SJCRH30 (cell line): Measurements from ENCODE around the gene NFKBIL1. TPM values are rescaled to one million over a fixed set of nuclear protein-coding genes. Genes with fewer than 3 reads are reported as not detected.
"Not testable (repeated sequence)": the region's sequence is repeated elsewhere in the genome, so short reads cannot be mapped to it uniquely, and the experiment has no call there.

Experiments
- DNase-seq, 2 experiments: peaks; one replicate each; pipeline ENCODE4 v3.0.0-alpha.2; 2015 to 2020
- H3K27ac ChIP-seq: fragments of 250-450 bp; sonication (Bioruptor Pico); 2 replicates; pipeline ENCODE4 v1.5.1; 2020; ENCODE audit warnings: mild to moderate bottlenecking, moderate library complexity
- H3K27me3 ChIP-seq: fragments of 250-450 bp; sonication (Bioruptor Pico); 2 replicates; pipeline ENCODE4 v1.5.1; 2020; ENCODE audit warnings: mild to moderate bottlenecking, moderate library complexity
- H3K36me3 ChIP-seq: fragments of 250-450 bp; sonication (Bioruptor Pico); 2 replicates; pipeline ENCODE4 v1.5.1; 2020; ENCODE audit warnings: mild to moderate bottlenecking, moderate library complexity
- H3K4me1 ChIP-seq: fragments of 250-450 bp; sonication (Bioruptor Pico); 2 replicates; pipeline ENCODE4 v1.5.1; 2020; ENCODE audit warnings: mild to moderate bottlenecking, moderate library complexity
- H3K4me3 ChIP-seq: fragments of 250-450 bp; sonication (Bioruptor Pico); 2 replicates; pipeline ENCODE4 v1.5.1; 2020; ENCODE audit warnings: mild to moderate bottlenecking, moderate library complexity
- H3K9me3 ChIP-seq: fragments of 250-450 bp; sonication (Bioruptor Pico); replicated peaks from 2 replicates; pipeline ENCODE4 v1.5.1; 2020; ENCODE audit warnings: mild to moderate bottlenecking, moderate library complexity
- total RNA-seq: library from RNA; depleted of rRNA; stranded (reverse); fragments of >200 nt; shearing (Covaris generic); gene quantifications from 2 replicates; pipeline ENCODE4 v1.2.3, GENCODE V29; 2014

Gene NFKBIL1
- total RNA-seq, 1 experiment from 2014 or later, result 8.5 TPM

GRCh38 chr6:31545291-31545690, 2.1 kb upstream of the NFKBIL1 start:
- H3K9me3 ChIP-seq, result no peaks in the 10 kb centered on the region
- H3K4me3 ChIP-seq, result no peak overlapping the region
- peak in 1 of 2 experiments; percentile 40 for DNase-seq
- peaks cover 9% of the 10 kb centered on the region for H3K36me3 ChIP-seq
- H3K27me3 ChIP-seq, result no peaks in the 10 kb centered on the region
- peak overlapping the region; percentile 16 for H3K27ac ChIP-seq
- peaks cover 21% of the 10 kb centered on the region for H3K4me1 ChIP-seq

GRCh38 chr6:31546339-31546957, 960 bp upstream of the NFKBIL1 start, which contains the start of gene ATP6V1G2:
Gene ATP6V1G2 (minus strand): TSS chr6:31546608. CDS start chr6:31546559, 49 bp downstream.
- no peaks in the 10 kb centered on the region for H3K36me3 ChIP-seq
- peak; percentile 84 to 91 for DNase-seq

GRCh38 chr6:31547727-31548543, 527 bp downstream of the NFKBIL1 start:
- Histone ChIP-seq H3K27me3 (no peaks in the 10 kb centered on the region), H3K4me3 (peak overlapping the region; percentile 59), H3K4me1 (peaks cover 21% of the 10 kb centered on the region), H3K9me3 (no peaks in the 10 kb centered on the region), H3K27ac (peak overlapping the region; percentile 27; the same call in 1 of the 2 replicates), H3K36me3 (no peaks in the 10 kb centered on the region)
- DNase-seq, result no peak

More at GRCh38 chr6:31546339-31546957, 960 bp upstream of the NFKBIL1 start, which contains the start of gene ATP6V1G2:
- peak within 1 kb of the TSS; percentile 59 for H3K4me3 ChIP-seq
- no peaks in the 10 kb centered on the region for H3K9me3 ChIP-seq
- peaks cover 21% of the 10 kb centered on the region for H3K4me1 ChIP-seq
- no peaks in the 10 kb centered on the region for H3K27me3 ChIP-seq
- H3K27ac ChIP-seq, result peak within 1 kb of the TSS; percentile 27; the same call in 1 of the 2 replicates

- Histone ChIP-seq H3K9me3 (no peaks in the 10 kb centered on the region), H3K27me3 (no peaks in the 10 kb centered on the region), H3K27ac (no peak overlapping the region), H3K4me1 (peaks cover 18% of the 10 kb centered on the region), H3K36me3 (no peaks in the 10 kb centered on the region), H3K4me3 (no peak overlapping the region)
- no peak for DNase-seq
Measured at GRCh38 chr6:31548544-31548873, 1.1 kb downstream of the NFKBIL1 start.

- H3K27me3 ChIP-seq, H3K36me3 ChIP-seq, H3K9me3 ChIP-seq, H3K4me3 ChIP-seq, H3K27ac ChIP-seq, H3K4me1 ChIP-seq: not testable (repeated sequence)
- DNase-seq, result peak; percentile 36 to 49
Measured at GRCh38 chr6:31551371-31551770, 4.0 kb downstream of the NFKBIL1 start.

- H3K4me3 ChIP-seq, result no peak overlapping the region
- peaks cover 9% of the 10 kb centered on the region; the same call in 1 of the 2 replicates for H3K4me1 ChIP-seq
- H3K27me3 ChIP-seq, result no peaks in the 10 kb centered on the region
- no peaks in the 10 kb centered on the region; the same call in none of the 2 replicates for H3K36me3 ChIP-seq
- DNase-seq, result no peak
- no peaks in the 10 kb centered on the region for H3K9me3 ChIP-seq
- no peak overlapping the region for H3K27ac ChIP-seq
Measured at GRCh38 chr6:31556307-31556706, 8.9 kb downstream of the NFKBIL1 start.

GRCh38 chr6:31557443-31558317, 10.3 kb downstream of the NFKBIL1 start:
- Histone ChIP-seq H3K27me3 (no peaks in the 10 kb centered on the region), H3K36me3 (no peaks in the 10 kb centered on the region; the same call in none of the 2 replicates), H3K4me1 (peaks cover 9% of the 10 kb centered on the region; the same call in 1 of the 2 replicates), H3K27ac (no peak overlapping the region), H3K9me3 (no peaks in the 10 kb centered on the region), H3K4me3 (no peak overlapping the region)
- no peak for DNase-seq

GRCh38 chr6:31558318-31558625, 10.9 kb downstream of the NFKBIL1 start:
- DNase-seq, result no peak
- H3K9me3 ChIP-seq, result no peaks in the 10 kb centered on the region
- no peak overlapping the region for H3K4me3 ChIP-seq
- H3K36me3 ChIP-seq, result no peaks in the 10 kb centered on the region; the same call in none of the 2 replicates
- peaks cover 13% of the 10 kb centered on the region; the same call in 1 of the 2 replicates for H3K4me1 ChIP-seq
- no peaks in the 10 kb centered on the region for H3K27me3 ChIP-seq
- H3K27ac ChIP-seq, result no peak overlapping the region

GRCh38 chr6:31558631-31559500, 11.5 kb downstream of the NFKBIL1 start:
- Histone ChIP-seq H3K36me3 (no peaks in the 10 kb centered on the region; the same call in none of the 2 replicates), H3K4me3 (no peak overlapping the region), H3K27me3 (no peaks in the 10 kb centered on the region), H3K9me3 (no peaks in the 10 kb centered on the region), H3K27ac (no peak overlapping the region), H3K4me1 (peaks cover 19% of the 10 kb centered on the region; the same call in 1 of the 2 replicates)
- no peak for DNase-seq

GRCh38 chr6:31559606-31559957, 12.2 kb downstream of the NFKBIL1 start:
- Histone ChIP-seq H3K4me1 (peaks cover 19% of the 10 kb centered on the region; the same call in 1 of the 2 replicates), H3K27me3 (no peaks in the 10 kb centered on the region), H3K27ac (no peak overlapping the region), H3K36me3 (no peaks in the 10 kb centered on the region; the same call in none of the 2 replicates), H3K9me3 (no peaks in the 10 kb centered on the region), H3K4me3 (no peak overlapping the region)
- no peak for DNase-seq

- Histone ChIP-seq H3K27me3 (no peaks in the 10 kb centered on the region), H3K4me1 (peaks cover 19% of the 10 kb centered on the region; the same call in 1 of the 2 replicates), H3K4me3 (no peak overlapping the region), H3K27ac (no peak overlapping the region), H3K36me3 (no peaks in the 10 kb centered on the region; the same call in 1 of the 2 replicates), H3K9me3 (no peaks in the 10 kb centered on the region)
- DNase-seq, result peak in 1 of 2 experiments; percentile 46
Measured at GRCh38 chr6:31559958-31560696, 12.7 kb downstream of the NFKBIL1 start.

- no peak for DNase-seq
- Histone ChIP-seq H3K9me3 (no peaks in the 10 kb centered on the region), H3K4me1 (peaks cover 19% of the 10 kb centered on the region; the same call in 1 of the 2 replicates), H3K4me3 (no peak overlapping the region), H3K36me3 (no peaks in the 10 kb centered on the region; the same call in 1 of the 2 replicates), H3K27me3 (no peaks in the 10 kb centered on the region), H3K27ac (no peak overlapping the region)
Measured at GRCh38 chr6:31560697-31561058, 13.3 kb downstream of the NFKBIL1 start.
